Calu3 (cell line): ENCODE measurements around the gene SERGEF. TPM values are rescaled to one million over a fixed set of nuclear protein-coding genes. Genes with fewer than 3 reads are reported as not detected.

Experiments used
- BruUV-seq: library from RNA; stranded (reverse); fragments of 400-500 nt; replicated peaks from 2 replicates; lab custom pipeline; 2021; lab: Mats Ljungman, UMichigan
- CTCF ChIA-PET: fragments of 300-600 bp; sonication (Branson Sonifier 250); formaldehyde crosslinking; loops from one replicate; lab custom pipeline; 2022; ENCODE audit warnings: antibody characterized with exemption; lab: Charles Lee
- DNase-seq: peaks from one replicate; pipeline ENCODE4 v3.0.0; 2022
- H3K27ac Mint-ChIP-seq: one replicate; pipeline ENCODE4 v1.8.0; 2022; ENCODE audit warnings: mixed read lengths; ENCODE audit not compliant: unreplicated experiment
- H3K27me3 Mint-ChIP-seq: one replicate; pipeline ENCODE4 v1.8.0; 2022; ENCODE audit warnings: mixed read lengths; ENCODE audit not compliant: unreplicated experiment
- H3K36me3 Mint-ChIP-seq: one replicate; pipeline ENCODE4 v1.8.0; 2022; ENCODE audit warnings: mild to moderate bottlenecking, moderate library complexity, mixed read lengths; ENCODE audit not compliant: insufficient read depth, unreplicated experiment
- H3K4me1 Mint-ChIP-seq: one replicate; pipeline ENCODE4 v1.8.0; 2022; ENCODE audit warnings: mild to moderate bottlenecking, low read depth, mixed read lengths; ENCODE audit not compliant: unreplicated experiment
- H3K4me3 Mint-ChIP-seq: one replicate; pipeline ENCODE4 v1.8.0; 2022; ENCODE audit warnings: mild to moderate bottlenecking, low read depth, moderate library complexity, mixed read lengths; ENCODE audit not compliant: unreplicated experiment
- H3K9me3 Mint-ChIP-seq: one replicate; pipeline ENCODE4 v1.8.0; 2022; ENCODE audit warnings: low read depth, mixed read lengths; ENCODE audit not compliant: unreplicated experiment
- intact Hi-C: fragments of 100-400 bp; cut with micrococcal nuclease; formaldehyde crosslinking; loops from one replicate; pipeline ENCODE4 v1.10.0; 2022; ENCODE audit not compliant: unreplicated experiment
- total RNA-seq: library from RNA; stranded (reverse); gene quantifications from 2 replicates; pipeline ENCODE4 v1.2.3, GENCODE V29; 2022
- TF ChIP-seq, protein P1 (sequence below): fragments of 200-600 bp; IDR thresholded peaks from one replicate; pipeline ENCODE4 v1.8.0; 2022; ENCODE audit warnings: antibody characterized with exemption; ENCODE audit not compliant: unreplicated experiment

SERGEF gene
- total RNA-seq, 1 experiment from 2014 or later: 28.1 TPM

- TF ChIP-seq, protein P1, sequence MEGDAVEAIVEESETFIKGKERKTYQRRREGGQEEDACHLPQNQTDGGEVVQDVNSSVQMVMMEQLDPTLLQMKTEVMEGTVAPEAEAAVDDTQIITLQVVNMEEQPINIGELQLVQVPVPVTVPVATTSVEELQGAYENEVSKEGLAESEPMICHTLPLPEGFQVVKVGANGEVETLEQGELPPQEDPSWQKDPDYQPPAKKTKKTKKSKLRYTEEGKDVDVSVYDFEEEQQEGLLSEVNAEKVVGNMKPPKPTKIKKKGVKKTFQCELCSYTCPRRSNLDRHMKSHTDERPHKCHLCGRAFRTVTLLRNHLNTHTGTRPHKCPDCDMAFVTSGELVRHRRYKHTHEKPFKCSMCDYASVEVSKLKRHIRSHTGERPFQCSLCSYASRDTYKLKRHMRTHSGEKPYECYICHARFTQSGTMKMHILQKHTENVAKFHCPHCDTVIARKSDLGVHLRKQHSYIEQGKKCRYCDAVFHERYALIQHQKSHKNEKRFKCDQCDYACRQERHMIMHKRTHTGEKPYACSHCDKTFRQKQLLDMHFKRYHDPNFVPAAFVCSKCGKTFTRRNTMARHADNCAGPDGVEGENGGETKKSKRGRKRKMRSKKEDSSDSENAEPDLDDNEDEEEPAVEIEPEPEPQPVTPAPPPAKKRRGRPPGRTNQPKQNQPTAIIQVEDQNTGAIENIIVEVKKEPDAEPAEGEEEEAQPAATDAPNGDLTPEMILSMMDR: no peak
- Mint-ChIP-seq H3K4me3 (no peak overlapping the region), H3K27me3 (no peaks in the 10 kb centered on the region), H3K27ac (no peak overlapping the region), H3K4me1 (no peaks in the 10 kb centered on the region), H3K9me3 (no peaks in the 10 kb centered on the region), H3K36me3 (no peaks in the 10 kb centered on the region)
- no TSS peak for BruUV-seq
- CTCF ChIA-PET: no interaction called here
- intact Hi-C loops: no loop called here
- no peak for DNase-seq
Observed at GRCh38 chr11:17887779-17888178, 125.1 kb downstream of the SERGEF start.

DNA sequence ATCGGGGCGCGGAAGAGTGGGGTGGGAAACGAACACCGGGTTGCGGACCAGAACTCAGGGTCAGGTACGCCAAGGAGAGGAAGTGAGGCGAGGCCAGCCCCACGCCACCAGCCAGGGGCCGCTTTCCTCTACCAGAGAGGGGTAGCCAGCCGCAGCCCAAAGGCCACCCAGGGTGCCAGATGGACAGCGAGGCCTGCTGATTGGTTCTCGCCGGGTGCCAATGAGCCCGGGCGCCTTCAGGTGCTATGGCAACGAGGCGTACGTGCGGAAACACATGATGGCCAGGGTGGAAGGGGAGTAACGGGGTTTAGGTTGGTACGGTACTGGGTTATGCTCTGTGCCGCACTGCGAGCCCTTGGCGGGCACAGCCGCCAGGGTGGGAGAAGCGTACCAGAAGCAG lies 128.9 kb downstream of the SERGEF start:
- no peak for DNase-seq
- Mint-ChIP-seq H3K27me3 (no peaks in the 10 kb centered on the region), H3K36me3 (no peaks in the 10 kb centered on the region), H3K4me1 (no peaks in the 10 kb centered on the region), H3K9me3 (no peaks in the 10 kb centered on the region), H3K4me3 (no peak overlapping the region), H3K27ac (no peak overlapping the region)
- intact Hi-C loops: no loop called here
- TF ChIP-seq, protein P1: no peak
- CTCF ChIA-PET: no interaction called here
- BruUV-seq: no TSS peak

GRCh38 chr11:17883057-17883456 lies 129.8 kb downstream of the SERGEF start:
- no peak overlapping the region for H3K4me3 Mint-ChIP-seq
- no peaks in the 10 kb centered on the region for H3K27me3 Mint-ChIP-seq
- H3K36me3 Mint-ChIP-seq: no peaks in the 10 kb centered on the region
- H3K4me1 Mint-ChIP-seq: no peaks in the 10 kb centered on the region
- intact Hi-C loops: no loop called here
- H3K9me3 Mint-ChIP-seq: no peaks in the 10 kb centered on the region
- CTCF ChIA-PET: no interaction called here
- TF ChIP-seq, protein P1: no peak
- H3K27ac Mint-ChIP-seq: no peak overlapping the region
- BruUV-seq: no TSS peak
- no peak for DNase-seq

GRCh38 chr11:17878743-17879142 lies 134.1 kb downstream of the SERGEF start:
- CTCF ChIA-PET: no interaction called here
- intact Hi-C loops: no loop called here
- TF ChIP-seq, protein P1: no peak
- Mint-ChIP-seq H3K27me3 (no peaks in the 10 kb centered on the region), H3K4me3 (no peak overlapping the region), H3K9me3 (no peaks in the 10 kb centered on the region), H3K27ac (no peak overlapping the region), H3K4me1 (no peaks in the 10 kb centered on the region), H3K36me3 (no peaks in the 10 kb centered on the region)
- no peak for DNase-seq
- BruUV-seq: no TSS peak
